ENCODE data around the gene ABCA4. TPM values are rescaled to one million over a fixed set of nuclear protein-coding genes. Genes with fewer than 3 reads are reported as not detected.

ABCA4 gene
- polyA plus RNA-seq, 1 experiment, result 0.17 TPM

DNA sequence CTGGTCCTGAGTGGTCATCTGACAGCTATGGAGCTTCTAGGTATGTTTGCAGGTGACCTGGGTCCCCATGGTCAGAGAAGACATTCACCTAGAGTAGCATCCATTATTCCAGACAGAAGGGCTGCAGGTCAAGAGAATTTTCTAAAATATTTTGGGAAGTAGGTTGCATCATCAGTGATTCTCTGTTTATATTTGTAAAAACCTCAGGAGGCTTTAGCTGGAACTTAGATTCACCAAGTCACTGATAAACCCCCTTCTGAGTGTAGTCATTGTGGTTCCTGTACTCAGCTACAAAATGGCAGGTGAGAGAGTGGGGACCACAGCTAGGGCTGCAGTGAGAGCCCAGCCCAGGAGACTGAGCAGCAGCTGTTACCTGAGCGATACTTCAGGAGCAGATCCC lies 78.6 kb downstream of the ABCA4 start:
- ChIA-PET CTCF (interaction anchor here (2.0 to 23.0 kb wide), 4 partner anchors 19 to 293 kb away, joined by 9 to 472 read pairs (median 118); no protein-coding TSS in a partner anchor), POLR2A (no interaction called here)
- TF ChIP-seq, protein P1, sequence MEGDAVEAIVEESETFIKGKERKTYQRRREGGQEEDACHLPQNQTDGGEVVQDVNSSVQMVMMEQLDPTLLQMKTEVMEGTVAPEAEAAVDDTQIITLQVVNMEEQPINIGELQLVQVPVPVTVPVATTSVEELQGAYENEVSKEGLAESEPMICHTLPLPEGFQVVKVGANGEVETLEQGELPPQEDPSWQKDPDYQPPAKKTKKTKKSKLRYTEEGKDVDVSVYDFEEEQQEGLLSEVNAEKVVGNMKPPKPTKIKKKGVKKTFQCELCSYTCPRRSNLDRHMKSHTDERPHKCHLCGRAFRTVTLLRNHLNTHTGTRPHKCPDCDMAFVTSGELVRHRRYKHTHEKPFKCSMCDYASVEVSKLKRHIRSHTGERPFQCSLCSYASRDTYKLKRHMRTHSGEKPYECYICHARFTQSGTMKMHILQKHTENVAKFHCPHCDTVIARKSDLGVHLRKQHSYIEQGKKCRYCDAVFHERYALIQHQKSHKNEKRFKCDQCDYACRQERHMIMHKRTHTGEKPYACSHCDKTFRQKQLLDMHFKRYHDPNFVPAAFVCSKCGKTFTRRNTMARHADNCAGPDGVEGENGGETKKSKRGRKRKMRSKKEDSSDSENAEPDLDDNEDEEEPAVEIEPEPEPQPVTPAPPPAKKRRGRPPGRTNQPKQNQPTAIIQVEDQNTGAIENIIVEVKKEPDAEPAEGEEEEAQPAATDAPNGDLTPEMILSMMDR (IDR thresholded peaks at IDR 0.05; ENCODE audit: low read depth, low read length), result no peak
- no peak for DNase-seq (ENCODE audit: low read depth, low spot score)
- Histone ChIP-seq H3K27me3 (ENCODE audit: control insufficient read depth, insufficient read depth, low read length) (no peaks in the 10 kb centered on the region), H3K9me3 (ENCODE audit: control insufficient read depth, insufficient read depth, low read length) (no peaks in the 10 kb centered on the region), H3K4me3 (ENCODE audit: low read depth, low read length) (no peak overlapping the region), H3K27ac (ENCODE audit: low read depth, low read length) (no peak overlapping the region)

DNA sequence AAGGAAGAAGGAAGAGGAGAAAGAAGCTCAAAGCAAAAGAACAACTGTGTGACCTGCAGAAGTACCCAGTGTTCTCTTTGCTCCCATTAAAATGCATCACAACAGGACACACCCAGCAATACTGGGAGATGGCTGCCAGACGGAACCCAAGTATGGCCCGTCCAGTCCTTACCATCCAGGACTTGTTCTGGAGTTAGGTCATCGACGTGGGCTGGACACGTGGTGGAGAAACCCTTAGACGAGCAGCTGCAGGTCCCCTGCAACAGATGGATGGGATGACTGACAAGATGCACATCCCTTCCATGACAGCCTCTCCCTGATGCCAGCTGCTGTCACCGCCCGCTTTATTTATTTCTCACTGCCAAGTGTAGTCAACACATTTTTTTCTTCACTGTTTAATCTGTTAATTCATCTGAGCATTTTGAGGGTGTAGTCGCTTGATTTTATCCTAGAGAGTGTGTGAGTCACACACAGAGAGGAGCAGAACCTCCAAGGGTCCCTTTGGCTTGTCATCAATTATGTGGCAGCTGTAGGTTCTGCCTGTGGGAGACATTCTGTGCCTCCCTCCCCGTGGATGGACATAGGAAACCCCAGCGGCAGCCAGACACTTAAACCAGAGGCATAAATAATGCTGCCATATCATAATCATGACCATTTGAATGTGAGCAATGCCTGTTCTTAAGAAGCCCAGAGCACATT lies 80.9 kb downstream of the ABCA4 start:
- POLR2A ChIA-PET, result no interaction called here
- CTCF ChIA-PET, result interaction anchor here (0.6 to 23.0 kb wide), 33 partner anchors 8 to 423 kb away, joined by 3 to 472 read pairs (median 4); partner anchors contain the start of gene GCLM
- DNase-seq (ENCODE audit: low read depth, low spot score), result no peak
- Histone ChIP-seq H3K27ac (ENCODE audit: low read depth, low read length) (no peak overlapping the region), H3K27me3 (ENCODE audit: control insufficient read depth, insufficient read depth, low read length) (no peaks in the 10 kb centered on the region), H3K9me3 (ENCODE audit: control insufficient read depth, insufficient read depth, low read length) (no peaks in the 10 kb centered on the region), H3K4me3 (ENCODE audit: low read depth, low read length) (no peak overlapping the region)
- TF ChIP-seq, protein P1 (IDR thresholded peaks at IDR 0.05; ENCODE audit: low read depth, low read length), result no peak

DNA sequence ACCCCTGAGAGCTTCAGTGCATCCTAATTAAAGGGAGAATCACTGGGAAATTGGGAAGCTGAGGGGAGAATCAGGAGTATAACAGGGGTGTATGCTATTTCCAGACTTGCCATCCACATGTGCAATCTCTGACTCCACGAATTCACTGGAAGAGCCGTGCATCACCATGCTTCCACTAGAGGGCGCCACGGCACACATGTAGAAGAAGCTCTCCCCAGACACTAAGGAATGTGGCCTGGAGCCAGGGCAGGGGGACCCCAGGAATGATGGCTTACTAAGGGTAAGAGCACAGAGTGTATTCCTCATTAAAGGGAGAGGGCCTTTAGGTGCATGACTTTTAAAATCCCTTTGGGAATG lies 81.5 kb downstream of the ABCA4 start:
- Histone ChIP-seq H3K4me3 (ENCODE audit: low read depth, low read length) (no peak overlapping the region), H3K27ac (ENCODE audit: low read depth, low read length) (no peak overlapping the region), H3K27me3 (ENCODE audit: control insufficient read depth, insufficient read depth, low read length) (no peaks in the 10 kb centered on the region), H3K9me3 (ENCODE audit: control insufficient read depth, insufficient read depth, low read length) (no peaks in the 10 kb centered on the region)
- ChIA-PET POLR2A (no interaction called here), CTCF (interaction anchor here (0.6 to 23.0 kb wide), 34 partner anchors 8 to 424 kb away, joined by 3 to 472 read pairs (median 4); partner anchors contain the start of gene GCLM)
- TF ChIP-seq, protein P1 (IDR thresholded peaks at IDR 0.05; ENCODE audit: low read depth, low read length), result peak; percentile 83
- DNase-seq (ENCODE audit: low read depth, low spot score), result no peak

DNA sequence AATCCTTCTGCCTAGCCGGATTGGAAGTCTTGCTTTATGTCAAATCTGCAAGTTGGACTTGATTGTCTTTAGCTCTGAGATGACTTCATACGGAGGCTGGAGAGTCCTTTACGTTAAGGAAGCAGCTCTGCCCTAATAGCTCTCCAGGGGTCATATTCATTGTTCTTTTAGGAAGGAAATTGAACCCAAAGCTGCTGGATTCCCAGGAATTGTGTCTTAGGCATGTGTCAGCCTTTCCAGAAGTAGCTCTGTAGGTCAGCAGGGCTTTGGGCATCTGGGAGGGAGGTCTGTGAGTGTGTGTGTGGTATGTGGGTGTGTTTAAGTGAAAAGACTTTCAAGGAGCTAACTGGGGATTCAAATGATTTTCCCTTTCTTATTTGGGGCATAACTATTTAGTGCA lies 82.4 kb downstream of the ABCA4 start:
- no peaks in the 10 kb centered on the region for H3K9me3 ChIP-seq (ENCODE audit: control insufficient read depth, insufficient read depth, low read length)
- no peak for DNase-seq (ENCODE audit: low read depth, low spot score)
- H3K27ac ChIP-seq (ENCODE audit: low read depth, low read length), result no peak overlapping the region
- H3K27me3 ChIP-seq (ENCODE audit: control insufficient read depth, insufficient read depth, low read length), result no peaks in the 10 kb centered on the region
- TF ChIP-seq, protein P1 (IDR thresholded peaks at IDR 0.05; ENCODE audit: low read depth, low read length), result no peak
- ChIA-PET POLR2A (no interaction called here), CTCF (interaction anchor here (1.9 to 23.0 kb wide), 6 partner anchors 15 to 297 kb away, joined by 4 to 472 read pairs (median 21); partner anchors contain the start of gene GCLM)
- H3K4me3 ChIP-seq (ENCODE audit: low read depth, low read length), result no peak overlapping the region
